Renal cortical epithelial cell (primary cell): ENCODE measurements around the gene DHRS1. TPM values are rescaled to one million over a fixed set of nuclear protein-coding genes. Genes with fewer than 3 reads are reported as not detected.

Experiments used
- DNase-seq: peaks from one replicate; pipeline ENCODE4 v3.0.0-alpha.2; 2011; ENCODE audit warnings: low read depth
- total RNA-seq: library from RNA; depleted of rRNA; stranded (reverse); fragments of >200 nt; gene quantifications from 2 replicates; pipeline ENCODE4 v1.2.3, GENCODE V29; 2014

The DHRS1 gene
- total RNA-seq, 1 donor from 2014 or later = 18.3 TPM

GRCh38 chr14:24282736-24283135 is 16.8 kb downstream of the DHRS1 start:
- DNase-seq = no peak

DNA sequence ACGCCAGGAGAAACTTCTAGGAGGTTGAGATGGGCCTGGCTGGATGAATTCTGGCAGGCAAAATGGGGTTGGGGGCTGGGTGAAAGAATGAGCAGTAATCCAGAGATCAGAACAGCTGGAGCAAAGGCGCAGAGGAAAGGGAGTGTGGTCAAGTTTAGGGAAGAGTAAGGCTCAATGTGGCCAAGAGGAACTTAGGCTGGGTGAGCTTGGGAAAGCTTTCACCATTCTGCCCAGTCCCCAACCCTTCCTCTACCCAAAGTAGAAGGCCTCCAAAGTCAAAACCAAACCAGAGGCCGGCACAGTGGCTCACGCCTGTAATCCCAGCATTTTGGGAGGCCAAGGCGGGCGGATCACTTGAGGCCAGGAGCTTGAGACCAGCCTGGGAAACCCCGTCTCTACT is 17.9 kb downstream of the DHRS1 start:
- no peak for DNase-seq

DNA sequence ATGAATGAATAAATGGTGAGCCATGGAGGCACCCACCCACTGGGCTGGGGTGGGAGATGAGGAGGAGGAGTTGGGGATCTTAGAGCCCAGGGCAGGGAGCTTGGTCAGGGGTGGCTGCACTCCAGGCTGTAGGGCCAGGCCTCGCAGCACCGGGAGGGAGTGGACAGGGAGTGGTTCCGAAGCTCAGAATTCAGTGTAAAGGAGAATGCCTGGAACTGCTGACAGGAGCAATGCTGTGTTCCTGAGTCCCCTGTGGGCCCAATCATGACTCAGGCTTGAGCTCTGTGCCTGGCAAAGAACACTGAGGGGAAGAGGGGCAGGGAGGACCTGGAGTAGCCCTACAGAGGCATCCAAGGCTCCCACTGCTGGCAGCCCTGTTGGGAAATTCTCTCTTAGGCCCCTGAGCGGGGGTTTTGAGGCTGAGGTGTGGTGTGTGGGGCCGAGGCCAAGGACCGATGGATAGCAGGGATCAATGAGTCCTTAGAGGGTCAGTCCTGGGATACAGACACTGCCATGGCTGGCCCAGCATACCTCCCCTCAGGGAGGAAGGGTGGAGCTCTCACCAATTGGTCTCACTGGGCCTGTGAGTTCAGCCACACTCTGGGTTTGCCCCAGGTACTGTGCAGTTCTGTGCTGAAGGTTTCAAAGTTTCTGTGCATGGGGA is 18.7 kb downstream of the DHRS1 start:
- DNase-seq = peak; percentile 11

GRCh38 chr14:24279301-24280186 is 20.0 kb downstream of the DHRS1 start:
- peak; percentile 25 for DNase-seq

GRCh38 chr14:24278424-24278823 is 21.2 kb downstream of the DHRS1 start:
- no peak for DNase-seq

GRCh38 chr14:24277606-24278321 is 21.8 kb downstream of the DHRS1 start:
- DNase-seq = no peak

- no peak for DNase-seq
Observed at GRCh38 chr14:24277071-24277470, 22.5 kb downstream of the DHRS1 start.

GRCh38 chr14:24274101-24274543 is 25.5 kb downstream of the DHRS1 start:
- DNase-seq = peak; percentile 80

DNA sequence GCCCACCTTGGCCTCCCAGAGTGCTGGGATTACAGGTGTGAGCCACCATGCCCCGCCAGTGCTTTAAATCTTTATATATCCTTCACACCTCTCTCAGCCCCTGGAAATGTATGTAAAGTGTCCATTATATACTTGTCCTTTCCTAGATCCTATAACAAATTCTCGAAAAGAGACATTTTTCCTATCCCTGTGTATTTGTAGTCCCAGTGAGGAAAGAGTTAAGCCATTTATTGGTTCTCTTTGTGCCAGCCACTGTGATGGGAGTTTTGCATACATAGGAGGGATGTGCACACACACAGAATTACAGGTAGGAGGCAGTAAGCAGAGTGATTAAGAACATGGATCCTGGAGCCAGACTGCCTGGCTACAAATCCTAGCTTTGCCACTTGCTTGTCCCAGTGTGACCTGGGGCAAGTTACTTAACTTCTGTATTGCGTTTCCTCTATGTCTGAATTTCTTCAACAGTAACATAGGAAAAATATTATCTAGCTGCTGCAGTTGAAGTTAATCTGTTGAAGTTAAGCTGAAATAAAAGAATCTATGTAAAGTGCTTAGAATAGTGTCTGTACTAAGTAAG is 26.1 kb downstream of the DHRS1 start:
- peak; percentile 25 for DNase-seq

- DNase-seq = no peak
Observed at GRCh38 chr14:24272467-24272866, 27.1 kb downstream of the DHRS1 start.

DNA sequence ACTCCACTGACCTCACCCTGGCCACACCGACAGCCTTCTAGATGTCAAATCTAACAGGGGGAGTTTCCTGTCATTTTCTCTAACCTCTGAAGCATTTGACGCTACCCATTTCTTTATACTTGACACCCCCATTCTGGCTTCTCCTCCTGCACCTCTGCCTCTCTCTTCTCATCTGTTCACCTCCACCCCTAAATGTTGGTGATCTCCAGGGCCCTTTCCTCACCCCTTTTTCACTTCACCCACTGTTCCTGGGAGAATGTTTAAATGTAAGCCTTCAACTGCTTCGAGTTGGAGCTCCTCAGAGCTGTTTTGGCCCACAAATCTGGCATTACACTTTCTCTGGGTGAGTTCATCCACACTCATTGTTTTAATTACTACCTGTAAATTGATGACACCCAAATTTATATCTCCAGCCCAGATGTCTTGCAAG is 27.7 kb downstream of the DHRS1 start:
- DNase-seq = no peak

GRCh38 chr14:24271134-24271833 is 28.3 kb downstream of the DHRS1 start, which contains the start of gene RABGGTA:
TSS of gene RABGGTA (minus strand) at chr14:24271597. CDS start at chr14:24271115, 482 bp downstream.
- peak; percentile 58 for DNase-seq

GRCh38 chr14:24270537-24271133 is 28.9 kb downstream of the DHRS1 start:
- no peak for DNase-seq

DNA sequence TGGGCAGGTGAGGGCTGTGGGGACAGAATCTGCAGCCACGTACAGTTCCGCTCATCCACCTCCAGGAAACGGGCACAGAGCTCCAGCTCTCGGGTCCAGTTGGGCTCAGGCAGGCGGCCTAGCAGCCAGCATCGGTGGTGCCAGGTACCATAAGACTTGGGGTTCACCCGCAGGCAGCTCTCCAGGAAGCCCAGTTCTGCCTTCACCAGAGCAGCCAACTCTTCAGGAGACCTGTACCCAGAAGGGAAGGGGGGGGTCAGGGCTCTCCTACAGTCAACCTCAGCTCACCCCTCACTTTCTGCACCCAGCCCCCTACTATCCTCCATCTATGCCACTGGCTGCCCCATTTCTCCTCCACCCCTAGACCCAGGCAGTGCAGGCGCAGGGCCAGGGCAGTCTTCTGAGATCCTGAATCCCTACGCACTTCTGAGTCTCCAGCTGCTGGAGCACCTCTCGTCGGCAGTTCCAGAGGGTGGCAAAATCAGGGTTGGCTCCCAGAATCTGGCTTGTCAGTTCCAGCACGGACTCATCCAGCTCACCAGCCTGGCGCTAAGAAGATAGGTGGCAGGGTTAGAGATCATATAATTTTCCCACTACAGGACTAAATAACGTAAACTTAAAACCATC is 29.6 kb downstream of the DHRS1 start:
- no peak for DNase-seq

DNA sequence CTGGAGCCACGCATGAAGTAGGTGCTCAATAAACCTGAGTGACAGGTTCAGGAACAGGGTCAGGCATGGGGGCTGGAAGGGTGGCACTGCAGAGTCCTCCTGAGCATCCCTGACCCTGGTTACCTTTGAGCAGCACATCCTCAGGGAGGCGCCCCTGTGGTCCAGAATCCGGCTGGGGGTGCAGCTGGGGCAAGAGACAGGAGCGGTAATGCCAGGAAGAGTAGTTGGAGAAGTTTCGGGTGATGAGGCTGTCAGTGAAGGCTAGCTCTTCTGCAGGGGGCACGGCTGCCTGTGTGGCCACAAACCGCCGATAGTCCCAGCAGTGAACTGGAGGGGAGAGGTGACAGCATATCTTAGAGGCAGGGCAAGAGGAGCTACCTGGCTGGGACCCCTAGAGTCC is 30.2 kb downstream of the DHRS1 start:
- DNase-seq = no peak

DNA sequence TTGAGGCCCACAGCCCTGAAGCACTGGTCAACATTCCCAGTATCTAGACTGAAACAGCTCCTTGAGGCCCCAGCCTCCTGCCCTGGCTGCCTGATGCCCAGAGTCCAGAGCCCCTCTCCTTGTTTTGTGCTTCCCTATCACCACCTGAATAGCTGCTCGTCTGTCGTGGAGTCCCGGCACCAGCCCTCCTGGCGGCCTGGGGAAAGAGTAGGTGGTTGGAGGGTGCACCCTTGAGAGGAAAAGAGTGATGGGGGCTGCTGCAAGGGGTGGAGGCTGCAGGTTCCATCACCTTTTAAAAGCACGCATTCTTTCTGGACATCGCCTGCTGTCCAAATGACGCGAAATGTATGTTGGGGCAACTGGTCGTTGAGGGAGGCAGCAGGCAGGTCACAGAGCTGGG is 31.4 kb downstream of the DHRS1 start:
- DNase-seq = no peak

- DNase-seq = no peak
Observed at GRCh38 chr14:24267516-24267915, 32.1 kb downstream of the DHRS1 start.

DNA sequence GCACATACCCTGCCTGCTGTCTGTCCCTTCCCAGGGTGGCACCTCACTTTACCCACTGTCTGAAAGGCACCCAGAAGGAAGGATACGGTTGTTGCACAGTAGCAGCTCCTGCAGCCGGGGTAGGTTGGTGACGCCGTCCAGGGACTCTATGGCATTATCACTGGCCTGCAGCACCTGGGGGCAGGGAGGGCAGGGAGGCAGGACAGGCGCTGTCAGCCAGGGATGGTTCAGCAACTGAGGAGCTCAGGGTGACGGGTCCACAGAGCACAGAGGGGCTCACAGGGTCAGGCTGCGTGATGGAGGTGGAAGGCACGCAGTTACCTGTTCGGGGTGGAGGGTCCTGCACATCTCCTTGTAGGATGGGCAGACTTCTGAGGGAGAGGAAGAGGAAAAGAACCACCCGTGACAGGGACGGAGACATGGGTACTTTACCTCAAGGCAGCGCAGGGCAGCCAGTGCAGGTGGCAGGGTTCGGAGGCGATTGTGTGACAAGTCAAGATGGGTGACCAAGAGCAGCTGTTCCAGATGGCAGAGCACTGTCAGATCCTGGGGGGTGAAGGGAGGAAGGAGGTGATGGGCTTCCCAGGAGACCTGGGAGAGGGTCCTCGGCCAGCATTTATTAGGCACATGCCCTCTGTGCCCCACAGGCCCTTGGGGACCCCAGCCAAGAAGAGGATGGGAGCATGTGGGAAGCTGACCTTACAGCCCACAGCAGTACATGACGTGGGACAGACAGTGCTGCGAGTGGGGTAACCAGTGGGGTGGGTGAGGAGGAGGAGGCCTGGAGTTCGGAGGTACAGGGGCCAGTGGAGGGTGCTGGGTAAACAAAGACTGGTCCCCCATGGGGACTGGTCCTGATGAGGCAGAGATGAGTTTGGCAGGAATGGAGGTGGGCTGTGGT is 33.0 kb downstream of the DHRS1 start:
- DNase-seq = no peak

DNA sequence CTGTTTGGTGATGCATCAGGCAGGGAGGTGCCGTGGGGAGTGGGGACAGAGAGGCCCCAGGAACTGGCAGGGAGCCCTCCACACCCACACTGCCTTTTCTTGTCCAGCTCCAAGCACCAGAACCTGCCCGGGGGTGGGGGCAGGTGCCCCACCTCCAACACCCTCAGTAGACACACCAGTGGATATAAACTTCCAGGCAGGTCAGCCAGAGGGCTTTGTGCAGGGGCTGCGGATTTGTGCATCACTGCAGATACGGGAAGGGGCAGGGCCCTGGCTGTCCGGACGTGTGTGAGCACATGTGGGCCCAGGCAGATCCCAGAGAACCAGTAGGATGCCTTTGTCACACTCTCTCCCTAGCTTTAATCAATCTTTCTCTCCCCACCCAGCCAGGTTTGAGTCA is 35.3 kb downstream of the DHRS1 start:
- no peak for DNase-seq
